GF-D8 (cell line): ENCODE results near the gene TAS1R2.
"Not testable (repeated sequence)": the region's sequence is repeated elsewhere in the genome, so short reads cannot be mapped to it uniquely, and the experiment has no call there.

Experiments
- DNase-seq: peaks from one replicate; lab custom pipeline; 2025; lab: John Stamatoyannopoulos, UW

The TAS1R2 gene

GRCh38 chr1:18868801-18869424 lies 9.5 kb upstream of the TAS1R2 start:
- DNase-seq, result no peak

- DNase-seq, result no peak
Measured at GRCh38 chr1:18868354-18868753, 8.9 kb upstream of the TAS1R2 start.

GRCh38 chr1:18866846-18867245 lies 7.4 kb upstream of the TAS1R2 start:
- no peak for DNase-seq

GRCh38 chr1:18866314-18866713 lies 6.9 kb upstream of the TAS1R2 start:
- no peak for DNase-seq

GRCh38 chr1:18865176-18865575 lies 5.7 kb upstream of the TAS1R2 start:
- no peak for DNase-seq

- DNase-seq, result no peak
Measured at GRCh38 chr1:18861590-18861989, 2.1 kb upstream of the TAS1R2 start.

GRCh38 chr1:18861082-18861481 lies 1.6 kb upstream of the TAS1R2 start:
- no peak for DNase-seq

- no peak for DNase-seq
Measured at GRCh38 chr1:18858070-18858688, 1.3 kb downstream of the TAS1R2 start.

GRCh38 chr1:18856435-18856834 lies 3.0 kb downstream of the TAS1R2 start:
- no peak for DNase-seq

GRCh38 chr1:18855573-18855972 lies 3.9 kb downstream of the TAS1R2 start:
- no peak for DNase-seq

- DNase-seq, result no peak
Measured at GRCh38 chr1:18854331-18855025, 5.0 kb downstream of the TAS1R2 start.

GRCh38 chr1:18852501-18852900 lies 7.0 kb downstream of the TAS1R2 start:
- DNase-seq, result no peak

- DNase-seq, result no peak
Measured at GRCh38 chr1:18849261-18849711, 10.2 kb downstream of the TAS1R2 start.

GRCh38 chr1:18847723-18848122 lies 11.7 kb downstream of the TAS1R2 start:
- DNase-seq, result not testable (repeated sequence)

- no peak for DNase-seq
Measured at GRCh38 chr1:18840145-18840544, 19.3 kb downstream of the TAS1R2 start.

GRCh38 chr1:18836654-18837053 lies 22.8 kb downstream of the TAS1R2 start:
- DNase-seq, result no peak

- DNase-seq, result not testable (repeated sequence)
Measured at GRCh38 chr1:18832319-18832718, 27.1 kb downstream of the TAS1R2 start.

- no peak for DNase-seq
Measured at GRCh38 chr1:18831656-18832055, 27.8 kb downstream of the TAS1R2 start.

- DNase-seq, result no peak
Measured at GRCh38 chr1:18830596-18830995, 28.9 kb downstream of the TAS1R2 start.

GRCh38 chr1:18829671-18830070 lies 29.8 kb downstream of the TAS1R2 start:
- no peak for DNase-seq

GRCh38 chr1:18828224-18828623 lies 31.2 kb downstream of the TAS1R2 start:
- no peak for DNase-seq

- DNase-seq, result no peak
Measured at GRCh38 chr1:18823438-18823837, 36.0 kb downstream of the TAS1R2 start.
